ENCODE results near the gene C10orf67.
"Not testable (repeated sequence)": the region's sequence is repeated elsewhere in the genome, so short reads cannot be mapped to it uniquely, and the experiment has no call there.

Gene C10orf67

GRCh38 chr10:23362879-23363792, 18.5 kb upstream of the C10orf67 start:
- no peak for DNase-seq

DNA sequence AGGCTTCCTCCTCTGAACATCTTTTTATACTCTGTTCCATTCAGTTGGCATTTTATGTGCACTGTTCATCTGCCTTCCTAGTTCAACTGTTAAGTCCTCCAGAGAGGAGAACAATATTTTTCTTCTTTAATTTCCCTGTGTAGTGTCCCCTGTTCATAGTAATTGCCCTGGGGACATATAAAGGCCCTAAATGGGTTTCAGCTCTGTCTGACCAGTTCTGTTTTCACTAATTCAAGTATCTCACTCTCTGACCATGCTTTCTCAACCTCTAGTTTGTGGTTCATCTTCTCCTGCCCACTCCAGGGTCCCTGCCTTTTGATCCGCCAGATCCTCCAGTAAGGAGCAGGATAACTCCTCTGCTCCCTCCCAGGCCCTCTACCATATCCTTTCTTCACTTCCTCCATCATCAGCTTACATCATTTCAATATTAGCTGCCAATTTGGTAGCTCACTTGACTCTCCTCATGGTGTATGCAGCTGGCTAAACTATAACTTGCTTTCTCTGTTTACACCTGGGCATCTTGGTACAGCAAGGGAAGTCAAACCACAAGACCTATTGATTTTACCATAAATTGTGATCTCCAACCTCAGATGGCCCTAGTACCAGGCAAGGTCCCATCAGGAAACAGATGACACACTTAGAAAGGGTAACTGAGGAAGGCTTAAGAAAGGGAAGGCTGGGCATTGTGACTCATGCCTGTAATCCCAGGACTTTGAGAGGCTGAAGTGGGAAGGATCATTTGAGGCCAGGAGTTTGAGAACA, 17.7 kb upstream of the C10orf67 start:
- DNase-seq: no peak

GRCh38 chr10:23361665-23362064, 17.1 kb upstream of the C10orf67 start:
- no peak for DNase-seq

DNA sequence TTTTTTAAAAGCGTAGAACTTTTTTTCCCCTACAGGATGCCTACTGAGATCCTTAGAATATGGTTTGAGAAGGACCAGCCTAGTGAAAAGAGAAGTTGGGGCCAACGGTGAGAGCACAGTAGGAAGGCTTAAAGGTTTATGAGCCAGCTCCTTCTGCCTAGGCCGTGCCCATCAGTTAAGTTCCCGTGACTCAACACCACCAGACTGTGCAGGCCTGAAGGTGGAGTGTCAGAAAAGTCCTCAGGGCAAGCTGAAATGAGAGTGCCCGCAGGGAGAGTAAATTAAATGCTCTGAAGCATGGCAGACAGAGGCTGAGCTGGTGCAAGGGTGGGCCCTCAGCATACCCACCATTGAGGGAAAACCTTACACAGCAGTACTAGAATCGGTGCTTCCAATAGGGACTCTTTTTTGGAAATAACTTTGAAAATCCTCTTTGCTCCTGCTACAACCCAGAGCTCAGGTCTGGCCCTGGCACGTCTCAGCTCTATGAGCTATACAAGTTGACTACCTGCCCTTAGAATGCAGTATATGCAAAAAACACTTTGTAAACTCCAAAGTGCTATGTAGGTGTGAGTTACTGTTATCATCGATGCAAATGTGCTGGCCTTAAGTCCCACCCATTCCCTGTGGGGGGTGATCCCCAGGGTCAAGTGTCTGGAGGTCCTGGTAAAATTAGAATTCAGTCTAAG, 15.2 kb upstream of the C10orf67 start:
- no peak for DNase-seq

GRCh38 chr10:23358357-23358756, 13.8 kb upstream of the C10orf67 start:
- DNase-seq: peak in 4 of 58 donors; percentile 2 to 18 (median 6)

DNA sequence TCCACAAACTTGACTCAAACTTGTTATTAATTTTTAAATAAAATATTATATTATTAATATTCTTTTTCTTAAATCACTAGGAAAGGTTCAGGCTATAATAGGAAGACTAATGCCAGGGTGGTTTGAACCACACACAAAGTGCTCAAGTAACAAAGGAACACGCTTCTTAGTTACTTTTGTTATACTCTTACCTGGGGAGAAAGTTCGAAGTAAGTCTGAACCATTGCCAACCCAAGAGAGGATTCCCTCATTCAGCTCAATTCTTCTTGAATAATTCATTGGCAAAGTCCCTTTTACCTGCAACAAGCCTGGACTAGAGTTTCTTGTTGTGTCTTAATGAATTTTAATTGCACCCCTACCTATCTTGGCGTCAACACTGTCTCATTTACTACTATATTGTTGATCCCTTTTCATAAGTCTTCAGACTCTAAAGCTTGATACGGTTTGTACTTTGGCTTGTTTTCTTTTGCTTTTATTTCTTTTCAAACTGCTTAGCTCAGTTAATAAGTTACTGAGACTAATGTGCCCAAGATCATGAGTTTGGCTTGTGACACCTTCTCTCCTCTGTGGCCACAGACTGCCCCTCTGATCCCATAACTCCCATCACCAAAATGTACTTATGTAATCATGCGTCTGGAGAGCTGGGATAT, 10.2 kb upstream of the C10orf67 start:
- no peak for DNase-seq

DNA sequence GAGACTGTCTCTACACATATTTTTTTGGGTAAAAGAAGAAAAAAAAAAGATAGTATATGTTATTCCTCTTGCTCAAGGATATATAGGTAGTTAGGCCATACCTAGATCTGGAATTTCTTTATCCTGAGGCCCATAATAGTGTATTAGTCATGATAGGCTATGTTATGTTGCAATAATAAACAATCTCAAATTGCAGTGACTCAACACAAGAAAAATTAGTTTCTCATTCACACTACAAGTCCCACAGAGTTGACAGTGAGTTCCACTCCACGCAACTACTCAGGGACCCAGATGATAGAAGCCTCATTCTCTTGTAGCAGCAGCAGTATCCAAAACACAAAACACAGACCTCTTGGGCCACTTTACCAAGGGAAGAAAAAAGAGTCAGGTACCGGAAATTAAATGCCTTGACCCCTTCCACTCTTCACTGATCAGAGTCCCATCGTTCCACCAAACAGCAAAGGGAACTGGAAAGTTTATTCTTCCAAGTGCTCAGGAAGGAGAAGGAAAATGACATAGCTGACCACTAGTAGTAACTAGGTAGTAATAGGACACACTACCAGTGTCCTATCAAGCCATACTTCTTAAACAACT, 7.4 kb upstream of the C10orf67 start:
- DNase-seq: no peak

GRCh38 chr10:23350706-23351105, 6.1 kb upstream of the C10orf67 start:
- DNase-seq: not testable (repeated sequence)

GRCh38 chr10:23345861-23346260, 1.3 kb upstream of the C10orf67 start:
- DNase-seq: peak in 1 of 58 donors; percentile 11

GRCh38 chr10:23343591-23344240, 881 bp downstream of the C10orf67 start:
- peak in 54 of 58 donors; percentile 6 to 78 (median 58) for DNase-seq

DNA sequence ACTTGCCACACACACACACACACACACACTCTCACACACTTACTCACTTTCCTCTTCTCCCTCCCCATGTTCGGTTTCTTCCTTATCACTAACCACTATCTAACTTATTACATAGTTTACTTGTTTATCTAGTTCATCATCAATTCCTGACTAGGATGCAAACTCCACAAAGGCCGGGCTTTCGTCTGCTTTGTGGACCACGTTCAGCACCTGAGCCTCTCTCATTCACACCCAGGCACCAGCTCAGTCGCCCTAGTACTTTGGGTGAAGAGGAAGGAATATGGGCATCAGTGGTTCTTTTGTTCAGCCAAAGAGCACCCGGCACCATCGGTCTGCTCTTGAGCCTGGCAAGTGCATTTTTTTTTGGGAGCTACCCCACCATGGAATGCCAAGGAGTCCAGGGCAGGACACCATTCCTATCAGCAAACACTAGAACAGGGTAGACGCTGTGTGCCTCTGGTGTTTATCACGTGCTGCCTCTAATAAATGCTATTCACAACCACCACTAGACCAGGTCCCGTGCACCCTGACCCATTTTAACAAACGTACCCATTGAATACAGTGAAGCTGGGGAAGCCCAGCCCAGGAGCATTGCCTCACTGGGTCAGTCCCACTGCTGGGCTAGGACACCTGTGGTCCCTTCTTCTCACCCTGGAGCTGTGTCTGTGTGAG, 2.2 kb downstream of the C10orf67 start:
- no peak for DNase-seq

- no peak for DNase-seq
Observed at GRCh38 chr10:23341004-23341403, 3.6 kb downstream of the C10orf67 start.

DNA sequence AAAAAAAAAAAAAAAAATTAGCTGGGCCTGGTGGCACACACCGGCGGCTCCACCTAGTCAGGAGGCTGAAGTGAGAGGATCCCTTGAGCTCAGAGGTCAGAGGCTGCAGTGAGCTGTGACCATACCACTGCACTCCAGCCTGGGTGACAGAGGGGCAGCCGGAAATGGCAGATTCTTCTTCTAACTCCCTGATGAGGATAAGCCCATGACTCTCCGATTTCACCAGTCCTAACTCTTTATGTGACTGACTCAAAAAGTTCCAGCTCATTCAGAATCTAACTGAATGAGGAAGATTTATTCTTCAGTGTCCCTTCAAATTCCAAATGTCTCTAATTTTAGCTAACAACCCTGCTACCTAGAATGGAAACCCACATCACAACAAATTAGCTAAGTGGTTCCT, 4.2 kb downstream of the C10orf67 start:
- DNase-seq: no peak

DNA sequence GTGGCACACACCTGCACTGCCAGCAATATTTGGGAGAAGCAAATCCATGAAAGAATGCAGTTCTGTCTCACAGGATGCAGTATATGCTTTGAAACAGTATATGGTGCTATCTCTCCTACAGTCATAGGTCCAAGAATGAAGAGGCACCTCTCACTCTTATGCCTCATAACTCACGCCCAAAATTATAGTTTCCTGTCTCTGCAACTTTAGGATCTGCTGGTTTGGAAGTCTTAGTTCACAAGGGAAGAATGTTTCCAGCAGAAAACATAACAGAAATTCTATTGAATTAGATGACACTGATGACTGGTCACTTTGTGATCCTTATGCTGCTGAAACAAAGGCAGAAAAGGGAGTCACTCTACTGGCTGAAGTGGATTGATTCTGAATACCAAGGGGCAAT, 5.7 kb downstream of the C10orf67 start:
- no peak for DNase-seq

DNA sequence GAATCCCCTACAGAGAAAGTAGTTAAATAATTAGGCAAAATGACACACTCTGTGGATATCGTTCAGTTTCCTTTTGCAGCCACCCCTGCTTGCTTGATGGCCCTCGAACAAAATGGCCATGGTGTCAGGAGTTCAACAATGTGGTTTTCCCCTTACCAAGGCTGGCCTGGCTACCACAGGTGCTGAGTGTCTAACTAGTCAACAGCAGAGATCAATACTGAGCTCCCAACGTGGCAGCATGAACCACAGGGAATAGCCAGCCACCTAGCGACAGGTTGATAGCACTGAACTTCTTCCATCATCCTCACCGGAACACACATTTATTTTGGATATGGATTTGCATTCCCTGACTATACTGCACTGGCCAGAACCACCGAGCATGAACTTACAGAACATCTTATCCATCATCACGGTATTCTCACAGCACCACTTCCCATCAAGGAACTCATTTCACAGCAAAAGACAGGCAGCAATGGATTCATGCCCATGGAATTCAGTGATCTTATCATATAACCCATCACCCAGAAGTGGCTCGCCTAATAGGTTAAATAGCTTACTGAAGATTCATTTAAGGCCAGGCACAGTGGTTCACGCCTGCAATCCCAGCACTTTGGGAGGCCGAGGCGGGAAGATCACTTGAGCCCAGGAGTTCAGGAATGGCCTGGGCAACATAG, 6.3 kb downstream of the C10orf67 start:
- no peak for DNase-seq

- no peak for DNase-seq
Observed at GRCh38 chr10:23337616-23338015, 7.0 kb downstream of the C10orf67 start.

DNA sequence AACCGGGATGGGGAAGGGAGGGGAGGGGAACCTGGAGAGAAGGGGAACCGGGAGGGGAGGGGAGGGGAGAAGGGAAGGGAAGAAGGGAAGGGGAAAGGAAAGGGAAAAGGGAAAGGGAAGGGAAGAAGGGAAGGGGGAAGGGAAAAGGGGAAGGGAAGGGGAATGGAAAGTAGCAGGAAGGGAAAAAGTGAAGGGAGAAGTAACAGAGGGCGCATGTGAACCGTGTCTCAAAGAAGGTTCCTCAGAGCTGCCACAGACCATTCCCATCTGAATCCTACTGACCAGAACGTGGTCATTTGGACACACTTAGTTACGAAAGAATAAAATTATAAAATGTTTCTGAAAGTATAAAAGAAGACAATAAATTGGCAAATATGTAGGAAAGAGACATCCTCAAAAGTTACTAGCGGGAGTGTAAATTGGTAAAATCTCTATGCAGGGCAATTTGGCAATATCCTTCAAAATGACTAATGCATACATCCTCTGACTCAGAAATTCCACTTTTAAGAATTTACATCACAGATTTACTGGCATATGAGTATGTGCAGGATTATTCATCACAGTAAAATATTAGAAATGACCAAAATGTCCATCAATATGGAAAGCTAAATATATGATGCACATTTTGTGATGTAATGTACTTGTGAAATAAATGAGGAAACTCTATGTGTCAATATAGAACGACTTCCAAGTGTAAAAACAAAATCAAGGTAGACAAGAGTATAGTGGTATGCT, 12.9 kb downstream of the C10orf67 start:
- DNase-seq: no peak

DNA sequence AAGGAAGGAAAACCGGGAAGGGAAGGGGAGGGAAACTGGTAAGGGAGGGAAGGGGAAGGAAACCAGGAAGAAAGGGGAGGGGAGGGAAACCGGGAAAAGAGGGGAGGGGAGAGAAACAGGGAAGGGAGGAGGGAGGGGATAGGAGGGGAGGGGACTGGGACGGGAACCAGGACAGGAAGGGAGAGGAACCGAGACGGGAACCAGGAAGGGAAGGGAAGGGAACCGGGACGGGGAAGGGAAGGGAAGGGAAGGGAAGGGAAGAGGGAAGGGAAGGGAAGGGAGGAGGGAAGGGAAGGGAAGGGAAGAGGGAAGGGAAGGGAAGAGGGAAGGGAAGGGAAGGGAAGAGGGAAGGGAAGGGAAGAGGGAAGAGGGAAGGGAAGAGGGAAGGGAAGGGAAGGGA, 13.6 kb downstream of the C10orf67 start:
- DNase-seq: no peak
